Testis (tissue), 2 donors: Measurements from ENCODE around the gene ARFRP1.

ENCODE experiments used
- CTCF ChIP-seq, 3 experiments: fragments of 450-650 bp in 2 of 3; fragments of 200-600 bp in 1 of 3; sonication (generic) in 1 of 3; IDR thresholded peaks; one replicate each; pipeline ENCODE4 v1.5.1; 2016 to 2019; ENCODE audit warnings: antibody characterized with exemption in 3 of 3, mild to moderate bottlenecking in 2 of 3, moderate library complexity in 1 of 3
- POLR2A ChIP-seq: fragments of 450-650 bp; IDR thresholded peaks from one replicate; pipeline ENCODE4 v1.6.1; 2017; ENCODE audit warnings: antibody characterized with exemption, mild to moderate bottlenecking, moderate library complexity

- TF ChIP-seq CTCF (IDR thresholded peaks at IDR 0.05) = no peak
- TF ChIP-seq POLR2A = no peak
Observed at GRCh38 chr20:63698739-63699465, 8.9 kb downstream of the ARFRP1 start.
